Measurements from ENCODE around the gene PLEKHA7. TPM values are rescaled to one million over a fixed set of nuclear protein-coding genes. Genes with fewer than 3 reads are reported as not detected.

The PLEKHA7 gene
- total and polyA plus RNA-seq, 2 of the 8 experiments (the other 6 are each of a cell fraction or from before 2014, with no cell fraction given), result 11.4 to 25.6 TPM

- Histone ChIP-seq H4K20me1 (replicated peaks in 1 of 2; ENCODE audit: control insufficient read depth in 1 of 2, insufficient read depth in 2 of 2, low read length in 2 of 2) (peaks cover 0 to 2% of the 10 kb centered on the region in 2 experiments), H2BK15ac (ENCODE audit: low read length) (no peak overlapping the region)
- POLR2A ChIA-PET (ENCODE audit: partially characterized antibody), result interaction anchor here (0.5 kb wide), 1 partner anchor 210 kb away, joined by 3 read pairs; the partner anchor contains the start of gene RPS13
Observed at GRCh38 chr11:16867097-16867496, 147.1 kb downstream of the PLEKHA7 start.

More at GRCh38 chr11:16867097-16867496, 147.1 kb downstream of the PLEKHA7 start:
- Histone ChIP-seq H3K4me1 (replicated peaks in 1 of 4; ENCODE audit: control insufficient read depth in 3 of 4, insufficient read depth in 4 of 4, low read length in 3 of 4) (no peaks in the 10 kb centered on the region), H3K27me3 (replicated peaks in 1 of 4; ENCODE audit: control insufficient read depth in 3 of 4, extremely low read depth in 1 of 4, insufficient read depth in 3 of 4, low read length in 3 of 4) (no peaks in the 10 kb centered on the region), H3K23me2 (ENCODE audit: low read depth, low read length) (no peaks in the 10 kb centered on the region), H3K79me2 (ENCODE audit: control insufficient read depth in 1 of 2, insufficient read depth in 2 of 2, low read length in 2 of 2) (no peaks in the 10 kb centered on the region), H2BK120ac (replicated peaks; ENCODE audit: low read depth, low read length) (no peak overlapping the region), H3K18ac (ENCODE audit: extremely low read depth, low read length) (no peak overlapping the region), H2BK5ac (ENCODE audit: low read depth, low read length) (no peak overlapping the region), H2AFZ (ENCODE audit: low read length) (no peak overlapping the region), H3K4me3 (ENCODE audit: extremely low read depth in 1 of 4, insufficient read depth in 2 of 4, low read depth in 3 of 4, low read length in 4 of 4) (no peak overlapping the region), H3K9ac (replicated peaks in 1 of 4; ENCODE audit: extremely low read depth in 1 of 4, low read depth in 3 of 4, low read length in 3 of 4) (no peak overlapping the region), H2BK20ac (ENCODE audit: low read length) (no peak overlapping the region), H4K8ac (ENCODE audit: extremely low read depth, insufficient read depth, low read length) (no peak overlapping the region), H3K9me3 (ENCODE audit: insufficient read depth in 2 of 2, low read depth in 1 of 2, low read length in 1 of 2) (no peaks in the 10 kb centered on the region), H4K5ac (ENCODE audit: insufficient read length, low read depth, low read length) (no peak overlapping the region), H3K27ac (ENCODE audit: low read depth, low read length) (no peak overlapping the region), H3K36me3 (ENCODE audit: control insufficient read depth in 2 of 4, insufficient read depth in 4 of 4, low read length in 3 of 4) (peaks cover 0 to 7% (median 0%) of the 10 kb centered on the region in 4 experiments; a peak in 1 of 8 replicates), H3K14ac (ENCODE audit: insufficient read length) (no peak overlapping the region), H3K79me1 (ENCODE audit: low read depth, low read length) (no peaks in the 10 kb centered on the region), H2AK5ac (ENCODE audit: low read depth, low read length) (no peak overlapping the region), H4K91ac (replicated peaks; ENCODE audit: insufficient read length, low read length) (no peak overlapping the region), H3K56ac (replicated peaks; ENCODE audit: insufficient read length, low read depth, low read length) (no peak overlapping the region), H3K23ac (ENCODE audit: insufficient read length) (no peak overlapping the region), H3K4me2 (ENCODE audit: insufficient read depth in 1 of 2, low read depth in 2 of 2, low read length in 2 of 2) (no peak overlapping the region), H2BK12ac (ENCODE audit: low read depth, low read length) (no peak overlapping the region), H3K4ac (replicated peaks; ENCODE audit: insufficient read length, low read depth, low read length) (no peak overlapping the region)
- CTCF ChIA-PET (ENCODE audit: partially characterized antibody), result interaction anchor here (0.6 to 4.0 kb wide), 3 partner anchors 15 to 83 kb away, joined by 3 to 15 read pairs (median 3); no protein-coding TSS in a partner anchor
- no peak for FAIRE-seq
- 90% methylated on average over 1 of the region's 1 CpG; no CpG with 5 or more reads in 1 of the 2 experiments for WGBS, 2 experiments (ENCODE audit: extremely low coverage in 1 of 2, insufficient coverage in 1 of 2, insufficient read length in 1 of 2, insufficient replicate concordance in 2 of 2, low coverage in 1 of 2, low lambda C conversion rate in 2 of 2, missing lambda C conversion rate in 1 of 2)
- DNase-seq (ENCODE audit: low read depth in 1 of 2, low spot score in 2 of 2), result no peak
- TF ChIP-seq BCL11A (IDR thresholded peaks at IDR 0.05; ENCODE audit: low read depth in 2 of 2, low read length in 2 of 2) (no peak), HDAC2 (IDR thresholded peaks at IDR 0.05; ENCODE audit: borderline replicate concordance in 1 of 2, low read depth in 2 of 2, low read length in 2 of 2) (no peak), MAX (IDR thresholded peaks at IDR 0.05) (no peak), CEBPB (IDR thresholded peaks at IDR 0.05; ENCODE audit: low read depth, low read length) (no peak), YY1 (IDR thresholded peaks at IDR 0.05; ENCODE audit: low read depth, low read length) (no peak), SP4 (IDR thresholded peaks at IDR 0.05; ENCODE audit: low read length) (no peak), TAF7 (optimal IDR thresholded peaks at IDR 0.05; ENCODE audit: borderline replicate concordance, low read depth, low read length) (no peak), CTBP2 (IDR thresholded peaks at IDR 0.05; ENCODE audit: borderline replicate concordance, insufficient read depth, insufficient read length, low read length) (no peak), PHF8 (conservative IDR thresholded peaks at IDR 0.05; ENCODE audit: low read depth, low read length) (no peak), CBX8 (IDR thresholded peaks at IDR 0.05; ENCODE audit: borderline replicate concordance, low read depth, low read length) (no peak), GTF2F1 (IDR thresholded peaks at IDR 0.05; ENCODE audit: borderline replicate concordance, low read depth, low read length) (no peak)
